ENCODE data around the gene PDE6H.

Gene PDE6H

GRCh38 chr12:14965221-14965620 is 7.6 kb upstream of the PDE6H start:
- peaks cover 23 to 60% (median 30%) of the 10 kb centered on the region in 10 experiments for H3K4me1 ChIP-seq
- H3K4me3 ChIP-seq: no peak overlapping the region
- H3K9ac ChIP-seq: no peak overlapping the region
- peak overlapping the region in 3 of 11 experiments; percentile 97 to 99 (median 98); a peak in 6 of 22 replicates for H3K4me2 ChIP-seq
- H4K20me1 ChIP-seq: peaks cover 0 to 1% (median 0%) of the 10 kb centered on the region in 11 experiments; a peak in 4 of 22 replicates
- TF ChIP-seq Cebpa-rat (IDR thresholded peaks at IDR 0.05): no peak
- H3K36me3 ChIP-seq: no peaks in the 10 kb centered on the region
- H3K27ac ChIP-seq: no peak overlapping the region
- no peaks in the 10 kb centered on the region for H3K27me3 ChIP-seq
- H3K9me3 ChIP-seq (replicated peaks in 1 of 11): peaks cover 0 to 5% (median 0%) of the 10 kb centered on the region in 11 experiments; a peak in 5 of 22 replicates

GRCh38 chr12:14968478-14968877 is 4.4 kb upstream of the PDE6H start:
- Histone ChIP-seq H3K27ac (no peak overlapping the region), H3K4me3 (no peak overlapping the region), H3K36me3 (no peaks in the 10 kb centered on the region), H3K27me3 (no peaks in the 10 kb centered on the region), H3K9me3 (replicated peaks in 1 of 11) (peaks cover 0 to 9% (median 0%) of the 10 kb centered on the region in 11 experiments; a peak in 5 of 22 replicates), H3K4me1 (peaks cover 12 to 58% (median 18%) of the 10 kb centered on the region in 10 experiments), H3K9ac (no peak overlapping the region), H3K4me2 (peak overlapping the region in 1 of 11 experiments; percentile 61; a peak in 2 of 22 replicates), H4K20me1 (no peaks in the 10 kb centered on the region)
- no peak for TF ChIP-seq Cebpa-rat (IDR thresholded peaks at IDR 0.05)

GRCh38 chr12:14970473-14970872 is 2.4 kb upstream of the PDE6H start:
- H3K9ac ChIP-seq: no peak overlapping the region
- peaks cover 0 to 56% (median 4%) of the 10 kb centered on the region in 10 experiments; a peak in 8 of 20 replicates for H3K4me1 ChIP-seq
- no peak overlapping the region for H3K4me3 ChIP-seq
- no peak overlapping the region for H3K4me2 ChIP-seq
- peaks cover 0 to 9% (median 0%) of the 10 kb centered on the region in 11 experiments; a peak in 5 of 22 replicates for H3K9me3 ChIP-seq (replicated peaks in 1 of 11)
- H3K27ac ChIP-seq: no peak overlapping the region
- no peaks in the 10 kb centered on the region for H4K20me1 ChIP-seq
- no peaks in the 10 kb centered on the region for H3K36me3 ChIP-seq
- H3K27me3 ChIP-seq: no peaks in the 10 kb centered on the region
- no peak for TF ChIP-seq Cebpa-rat (IDR thresholded peaks at IDR 0.05)

GRCh38 chr12:14974633-14975032 is 1.8 kb downstream of the PDE6H start:
- no peaks in the 10 kb centered on the region for H3K36me3 ChIP-seq
- H3K9ac ChIP-seq: no peak overlapping the region
- no peaks in the 10 kb centered on the region for H4K20me1 ChIP-seq

GRCh38 chr12:14975457-14975856 is 2.6 kb downstream of the PDE6H start:
- no peak overlapping the region for H3K27ac ChIP-seq
- H3K4me1 ChIP-seq: peaks cover 0 to 60% (median 14%) of the 10 kb centered on the region in 10 experiments; a peak in 16 of 20 replicates

More at GRCh38 chr12:14974633-14975032, 1.8 kb downstream of the PDE6H start:
- H3K4me2 ChIP-seq: no peak overlapping the region; a peak in 1 of 22 replicates
- TF ChIP-seq Cebpa-rat (IDR thresholded peaks at IDR 0.05): no peak
- H3K4me1 ChIP-seq: peaks cover 0 to 55% (median 6%) of the 10 kb centered on the region in 10 experiments; a peak in 16 of 20 replicates
- no peak overlapping the region for H3K27ac ChIP-seq
- H3K27me3 ChIP-seq: no peaks in the 10 kb centered on the region
- H3K9me3 ChIP-seq (replicated peaks in 1 of 11): peaks cover 0 to 9% (median 0%) of the 10 kb centered on the region in 11 experiments; a peak in 5 of 22 replicates
- H3K4me3 ChIP-seq: no peak overlapping the region

GRCh38 chr12:14976658-14977057 is 3.8 kb downstream of the PDE6H start:
- no peaks in the 10 kb centered on the region for H4K20me1 ChIP-seq
- H3K36me3 ChIP-seq: no peaks in the 10 kb centered on the region
- H3K27me3 ChIP-seq: no peaks in the 10 kb centered on the region
- peaks cover 9 to 69% (median 26%) of the 10 kb centered on the region in 10 experiments for H3K4me1 ChIP-seq
- peak overlapping the region in 1 of 11 experiments; percentile 15; a peak in 1 of 22 replicates for H3K4me2 ChIP-seq
- no peaks in the 10 kb centered on the region for H3K9me3 ChIP-seq (replicated peaks in 1 of 11)
- no peak overlapping the region for H3K4me3 ChIP-seq
- no peak overlapping the region for H3K9ac ChIP-seq
- no peak for TF ChIP-seq Cebpa-rat (IDR thresholded peaks at IDR 0.05)
- no peak overlapping the region for H3K27ac ChIP-seq

More at GRCh38 chr12:14975457-14975856, 2.6 kb downstream of the PDE6H start:
- Histone ChIP-seq H3K4me3 (no peak overlapping the region), H3K4me2 (peak overlapping the region in 2 of 11 experiments; percentile 31 to 49; a peak in 3 of 22 replicates), H3K9ac (no peak overlapping the region), H3K36me3 (no peaks in the 10 kb centered on the region), H3K9me3 (replicated peaks in 1 of 11) (peaks cover 0 to 3% (median 0%) of the 10 kb centered on the region in 11 experiments; a peak in 4 of 22 replicates), H4K20me1 (no peaks in the 10 kb centered on the region), H3K27me3 (no peaks in the 10 kb centered on the region)
- no peak for TF ChIP-seq Cebpa-rat (IDR thresholded peaks at IDR 0.05)

GRCh38 chr12:14979468-14979867 is 6.6 kb downstream of the PDE6H start:
- no peaks in the 10 kb centered on the region for H4K20me1 ChIP-seq
- H3K36me3 ChIP-seq: no peaks in the 10 kb centered on the region
- H3K4me3 ChIP-seq: no peak overlapping the region
- H3K9ac ChIP-seq: no peak overlapping the region
- TF ChIP-seq Cebpa-rat (IDR thresholded peaks at IDR 0.05): no peak
- peaks cover 14 to 84% (median 39%) of the 10 kb centered on the region in 10 experiments for H3K4me1 ChIP-seq
- no peak overlapping the region for H3K27ac ChIP-seq
- no peaks in the 10 kb centered on the region for H3K27me3 ChIP-seq
- H3K9me3 ChIP-seq (replicated peaks in 1 of 11): no peaks in the 10 kb centered on the region
- H3K4me2 ChIP-seq: peak overlapping the region in 8 of 11 experiments; percentile 8 to 89 (median 35); a peak in 13 of 22 replicates

GRCh38 chr12:14981049-14981448 is 8.2 kb downstream of the PDE6H start:
- Histone ChIP-seq H3K9me3 (replicated peaks in 1 of 11) (no peaks in the 10 kb centered on the region), H3K27ac (peak overlapping the region; percentile 2 to 75 (median 64); a peak in 17 of 22 replicates), H3K4me2 (peak overlapping the region; percentile 40 to 91 (median 83)), H3K36me3 (no peaks in the 10 kb centered on the region), H3K4me3 (peak overlapping the region in 4 of 10 experiments; percentile 18 to 51 (median 29); a peak in 6 of 20 replicates), H4K20me1 (no peaks in the 10 kb centered on the region), H3K27me3 (no peaks in the 10 kb centered on the region), H3K4me1 (peaks cover 14 to 85% (median 39%) of the 10 kb centered on the region in 10 experiments), H3K9ac (peak overlapping the region in 7 of 11 experiments; percentile 11 to 64 (median 48); a peak in 7 of 22 replicates)
- peak in 10 of 11 experiments; percentile 23 to 83 (median 65); a peak in 13 of 22 replicates for TF ChIP-seq Cebpa-rat (IDR thresholded peaks at IDR 0.05)

GRCh38 chr12:14982562-14982961 is 9.7 kb downstream of the PDE6H start:
- no peaks in the 10 kb centered on the region for H3K36me3 ChIP-seq
- H3K4me2 ChIP-seq: peak overlapping the region in 9 of 11 experiments; percentile 10 to 89 (median 34); a peak in 14 of 22 replicates
- no peak for TF ChIP-seq Cebpa-rat (IDR thresholded peaks at IDR 0.05)
- H3K4me1 ChIP-seq: peaks cover 14 to 89% (median 39%) of the 10 kb centered on the region in 10 experiments
- peak overlapping the region in 6 of 11 experiments; percentile 4 to 75 (median 50); a peak in 7 of 22 replicates for H3K27ac ChIP-seq
- H3K27me3 ChIP-seq: no peaks in the 10 kb centered on the region
- peaks cover 0 to 4% (median 2%) of the 10 kb centered on the region in 11 experiments; a peak in 6 of 22 replicates for H3K9me3 ChIP-seq (replicated peaks in 1 of 11)
- H3K4me3 ChIP-seq: no peak overlapping the region
- no peaks in the 10 kb centered on the region for H4K20me1 ChIP-seq
- no peak overlapping the region for H3K9ac ChIP-seq
